Testis (tissue), 3 donors: ENCODE data around the gene ZNF80. TPM values are rescaled to one million over a fixed set of nuclear protein-coding genes. Genes with fewer than 3 reads are reported as not detected.

Experiments used
- DNase-seq: peaks from one replicate; pipeline ENCODE4 v3.0.0-alpha.2; 2019
- H3K27ac ChIP-seq, 2 donors: fragments of 200-600 bp; sonication (generic); one replicate each; pipeline ENCODE4 v1.5.1; 2019
- H3K27me3 ChIP-seq: fragments of 200-600 bp; sonication (generic); one replicate; pipeline ENCODE4 v1.5.1; 2019
- H3K36me3 ChIP-seq: fragments of 200-600 bp; sonication (generic); one replicate; pipeline ENCODE4 v1.5.1; 2017; ENCODE audit warnings: low read depth; ENCODE audit errors: missing control alignments
- H3K4me1 ChIP-seq: fragments of 200-600 bp; sonication (generic); one replicate; pipeline ENCODE4 v1.5.1; 2019
- H3K4me3 ChIP-seq, 2 donors: fragments of 200-600 bp; sonication (generic); one replicate each; pipeline ENCODE4 v1.5.1; 2017 to 2019
- H3K9me3 ChIP-seq: fragments of 200-600 bp; sonication (generic); one replicate; pipeline ENCODE4 v1.5.1; 2017
- POLR2A ChIP-seq: fragments of 450-650 bp; IDR thresholded peaks from one replicate; pipeline ENCODE4 v1.6.1; 2017; ENCODE audit warnings: antibody characterized with exemption, mild to moderate bottlenecking, moderate library complexity
- whole genome bisulfite sequencing, 2 donors: methylation state at CpG; one replicate each; pipeline ENCODE4 v1.1.5; 2018; 5-methylcytosine and 5-hydroxymethylcytosine counted together
- intact Hi-C: fragments of 100-400 bp; cut with DNase I; formaldehyde crosslinking; loops from one replicate; pipeline ENCODE4 v1.15.1; 2023; ENCODE audit warnings: low total_unique reads
- polyA plus RNA-seq: library from polyadenylated mRNA; stranded (reverse); fragments of 350-450 nt; fragmentation: Illumina TruSeq; extraction: RNeasy Lipid Tissue Mini Kit (QIAGEN cat#74804); gene quantifications from one replicate; pipeline ENCODE4 v1.2.3, GENCODE V29; 2014; ENCODE audit warnings: low read depth, low replicate concordance; ENCODE audit not compliant: insufficient read depth
- total RNA-seq, 2 donors: library from RNA; depleted of rRNA; stranded (reverse); fragments of >200 nt; gene quantifications; one replicate each; pipeline ENCODE4 v1.2.3, GENCODE V29; 2016
- TF ChIP-seq, protein P1 (sequence below), 3 experiments: fragments of 450-650 bp in 2 of 3; fragments of 200-600 bp in 1 of 3; sonication (generic) in 1 of 3; IDR thresholded peaks; one replicate each; pipeline ENCODE4 v1.5.1; 2016 to 2019; ENCODE audit warnings: antibody characterized with exemption in 3 of 3, mild to moderate bottlenecking in 2 of 3, moderate library complexity in 1 of 3

The ZNF80 gene
- total and polyA plus RNA-seq, 3 donors from 2014 or later, result 0.47 to 0.74 TPM; not detected in 1

DNA sequence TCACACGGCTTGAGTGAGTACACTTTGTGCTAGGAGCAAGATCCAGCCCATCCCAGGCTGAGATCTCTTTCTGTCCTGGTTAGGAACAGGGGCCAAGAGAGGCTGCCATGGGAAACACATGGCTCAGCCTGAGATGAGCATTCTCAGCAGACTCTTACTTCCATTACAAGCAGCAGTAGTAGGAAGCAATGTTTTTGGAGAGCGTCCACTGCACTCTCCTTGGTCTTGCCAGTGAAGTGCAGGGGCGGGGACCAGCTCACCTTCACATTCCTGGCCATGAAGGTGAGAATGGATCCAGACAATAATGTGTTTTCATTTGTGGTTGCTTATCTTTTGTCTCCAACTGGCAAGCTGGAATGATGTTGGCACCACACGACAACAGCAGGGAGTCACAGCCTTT lies 24.7 kb downstream of the ZNF80 start:
- H3K27me3 ChIP-seq, result no peaks in the 10 kb centered on the region
- no peaks in the 10 kb centered on the region for H3K4me1 ChIP-seq
- no peaks in the 10 kb centered on the region for H3K9me3 ChIP-seq
- DNase-seq, result no peak
- H3K36me3 ChIP-seq, result no peaks in the 10 kb centered on the region
- H3K4me3 ChIP-seq, result no peak overlapping the region
- 64 to 81% methylated on average over 3 to 4 of the region's 4 CpGs for WGBS, 2 donors
- intact Hi-C loops, result no loop called here
- H3K27ac ChIP-seq, result no peak overlapping the region
- no peak for TF ChIP-seq POLR2A
- TF ChIP-seq, protein P1, sequence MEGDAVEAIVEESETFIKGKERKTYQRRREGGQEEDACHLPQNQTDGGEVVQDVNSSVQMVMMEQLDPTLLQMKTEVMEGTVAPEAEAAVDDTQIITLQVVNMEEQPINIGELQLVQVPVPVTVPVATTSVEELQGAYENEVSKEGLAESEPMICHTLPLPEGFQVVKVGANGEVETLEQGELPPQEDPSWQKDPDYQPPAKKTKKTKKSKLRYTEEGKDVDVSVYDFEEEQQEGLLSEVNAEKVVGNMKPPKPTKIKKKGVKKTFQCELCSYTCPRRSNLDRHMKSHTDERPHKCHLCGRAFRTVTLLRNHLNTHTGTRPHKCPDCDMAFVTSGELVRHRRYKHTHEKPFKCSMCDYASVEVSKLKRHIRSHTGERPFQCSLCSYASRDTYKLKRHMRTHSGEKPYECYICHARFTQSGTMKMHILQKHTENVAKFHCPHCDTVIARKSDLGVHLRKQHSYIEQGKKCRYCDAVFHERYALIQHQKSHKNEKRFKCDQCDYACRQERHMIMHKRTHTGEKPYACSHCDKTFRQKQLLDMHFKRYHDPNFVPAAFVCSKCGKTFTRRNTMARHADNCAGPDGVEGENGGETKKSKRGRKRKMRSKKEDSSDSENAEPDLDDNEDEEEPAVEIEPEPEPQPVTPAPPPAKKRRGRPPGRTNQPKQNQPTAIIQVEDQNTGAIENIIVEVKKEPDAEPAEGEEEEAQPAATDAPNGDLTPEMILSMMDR (IDR thresholded peaks at IDR 0.05), result no peak

DNA sequence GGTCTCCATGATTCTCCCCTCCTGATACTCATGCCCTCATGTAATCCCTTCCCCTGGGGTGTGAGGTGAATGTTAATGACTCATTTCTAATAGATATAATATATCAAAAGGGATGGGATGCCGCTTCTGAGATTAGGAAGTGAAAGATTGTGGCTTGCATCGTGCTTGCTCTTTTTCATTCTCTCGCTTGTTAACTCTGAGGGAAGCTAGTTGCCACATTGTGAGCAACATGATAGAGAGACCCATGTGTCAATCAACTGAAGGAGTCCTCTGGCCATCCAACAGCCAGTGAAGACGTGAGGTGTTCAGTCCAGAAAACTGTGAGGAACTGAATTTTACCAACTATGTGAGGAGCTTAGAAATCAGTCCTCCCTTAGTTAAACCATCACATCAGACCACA lies 29.6 kb downstream of the ZNF80 start:
- Histone ChIP-seq H3K27ac (no peak overlapping the region), H3K9me3 (no peaks in the 10 kb centered on the region), H3K4me1 (no peaks in the 10 kb centered on the region), H3K4me3 (no peak overlapping the region), H3K36me3 (no peaks in the 10 kb centered on the region), H3K27me3 (no peaks in the 10 kb centered on the region)
- intact Hi-C loops, result no loop called here
- DNase-seq, result no peak
- TF ChIP-seq, protein P1 (IDR thresholded peaks at IDR 0.05), result no peak
- TF ChIP-seq POLR2A, result no peak
- 84 to 85% methylated on average over 4 of the region's 4 CpGs for WGBS, 2 donors

DNA sequence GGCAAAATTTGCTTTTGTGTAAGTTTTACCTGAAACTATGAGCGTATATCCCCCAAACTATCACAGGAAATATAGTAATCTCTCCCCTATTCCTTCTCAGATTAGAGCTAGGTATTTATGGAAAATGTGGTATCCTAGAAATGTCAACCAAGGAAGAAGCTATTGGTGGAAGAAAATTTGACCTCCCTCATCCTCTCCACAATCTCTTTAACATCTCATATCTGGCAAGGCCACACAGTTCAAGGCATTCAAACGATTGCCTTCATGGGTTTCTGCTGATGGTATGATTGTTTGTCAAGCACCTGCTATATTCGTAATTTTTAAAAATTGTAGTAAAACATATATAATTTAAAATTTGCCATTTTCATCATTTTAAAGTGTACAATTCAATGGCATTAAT lies 31.0 kb downstream of the ZNF80 start:
- Histone ChIP-seq H3K4me3 (no peak overlapping the region), H3K27me3 (no peaks in the 10 kb centered on the region), H3K27ac (no peak overlapping the region), H3K4me1 (no peaks in the 10 kb centered on the region), H3K36me3 (no peaks in the 10 kb centered on the region), H3K9me3 (no peaks in the 10 kb centered on the region)
- TF ChIP-seq, protein P1 (IDR thresholded peaks at IDR 0.05), result no peak
- no peak for TF ChIP-seq POLR2A
- DNase-seq, result no peak
- intact Hi-C loops, result no loop called here
- 82 to 89% methylated on average over 3 of the region's 3 CpGs for WGBS, 2 donors

DNA sequence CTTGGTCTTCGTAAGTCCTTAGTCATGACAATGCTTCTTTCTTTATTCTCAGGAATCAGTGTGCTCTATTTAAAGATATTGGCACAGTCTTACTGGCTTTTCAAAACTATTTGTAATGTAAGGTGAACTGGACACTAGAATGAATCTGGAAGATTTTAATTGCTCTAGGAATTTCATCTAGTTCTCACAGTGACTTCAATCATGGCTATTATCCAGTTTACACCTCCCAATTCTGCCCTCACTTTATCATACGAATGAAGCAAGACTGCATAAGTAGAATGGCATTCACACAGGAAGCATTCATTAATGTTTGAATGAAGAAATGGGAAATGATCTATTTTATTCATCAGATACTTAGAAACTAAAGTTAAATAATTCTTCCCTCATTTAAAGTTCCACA lies 31.8 kb downstream of the ZNF80 start:
- intact Hi-C loops, result no loop called here
- TF ChIP-seq POLR2A, result no peak
- TF ChIP-seq, protein P1 (IDR thresholded peaks at IDR 0.05), result no peak
- WGBS, 2 donors, result 67 to 83% methylated on average over 2 of the region's 2 CpGs

DNA sequence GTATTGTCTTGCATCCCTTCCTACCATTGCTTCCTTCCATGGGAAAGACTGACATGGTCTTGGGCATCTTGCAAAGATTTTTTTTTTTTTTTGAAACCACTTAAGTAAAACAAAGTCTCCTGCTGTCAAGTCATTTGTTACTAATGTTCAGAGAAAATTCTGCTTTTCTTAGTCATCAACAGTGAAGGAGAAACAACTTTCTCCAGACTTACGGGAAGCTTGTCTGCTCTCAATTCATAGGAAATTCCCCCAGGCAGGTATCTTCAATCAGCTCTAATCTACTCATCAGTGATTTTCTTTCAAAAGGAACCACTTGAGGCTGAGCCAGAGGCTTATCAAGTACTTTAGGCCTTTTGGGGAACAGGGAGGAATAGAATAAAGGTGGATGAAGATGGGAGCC lies 42.6 kb downstream of the ZNF80 start:
- intact Hi-C loops, result no loop called here
- H3K27me3 ChIP-seq, result no peaks in the 10 kb centered on the region
- no peak overlapping the region for H3K4me3 ChIP-seq
- TF ChIP-seq, protein P1 (IDR thresholded peaks at IDR 0.05), result no peak
- no peak for TF ChIP-seq POLR2A
- no peak for DNase-seq
- 89 to 94% methylated on average over 1 of the region's 1 CpG for WGBS, 2 donors
- no peak overlapping the region for H3K27ac ChIP-seq
- H3K9me3 ChIP-seq, result no peaks in the 10 kb centered on the region
- peaks cover 3% of the 10 kb centered on the region for H3K4me1 ChIP-seq
- H3K36me3 ChIP-seq, result no peaks in the 10 kb centered on the region

More for the DNA sequence above, 31.8 kb downstream of the ZNF80 start:
- Histone ChIP-seq H3K27ac (no peak overlapping the region), H3K9me3 (no peaks in the 10 kb centered on the region), H3K4me3 (no peak overlapping the region), H3K4me1 (no peaks in the 10 kb centered on the region), H3K27me3 (no peaks in the 10 kb centered on the region), H3K36me3 (no peaks in the 10 kb centered on the region)
- DNase-seq, result no peak
